ENCODE results near the gene SAMD4B. TPM values are rescaled to one million over a fixed set of nuclear protein-coding genes. Genes with fewer than 3 reads are reported as not detected.
A peak's percentile ranks its signal among the peaks of the same experiment; 100 is the strongest.

Gene SAMD4B
- total RNA-seq, 1 donor from 2014 or later: 21.8 TPM

DNA sequence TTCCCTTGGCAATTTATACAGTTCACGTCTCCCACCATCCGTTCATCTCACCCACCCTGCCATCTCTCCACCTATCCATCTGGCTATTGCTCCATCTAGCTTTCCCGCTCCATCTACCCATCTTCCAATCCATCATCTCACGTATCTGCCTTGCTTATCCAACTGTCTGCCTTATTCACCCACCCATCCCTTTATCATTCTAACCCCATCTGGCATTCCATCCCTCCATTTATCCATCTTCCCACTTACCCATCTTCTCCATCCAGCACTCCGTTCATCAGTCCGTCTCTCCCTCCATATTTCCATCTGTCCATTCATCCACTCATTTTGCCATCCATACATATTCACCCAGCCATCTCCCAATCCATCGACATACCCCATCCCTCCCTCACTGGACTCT, 83.5 kb downstream of the SAMD4B start:
- DNase-seq (ENCODE audit: low read depth in 2 of 2): no peak

DNA sequence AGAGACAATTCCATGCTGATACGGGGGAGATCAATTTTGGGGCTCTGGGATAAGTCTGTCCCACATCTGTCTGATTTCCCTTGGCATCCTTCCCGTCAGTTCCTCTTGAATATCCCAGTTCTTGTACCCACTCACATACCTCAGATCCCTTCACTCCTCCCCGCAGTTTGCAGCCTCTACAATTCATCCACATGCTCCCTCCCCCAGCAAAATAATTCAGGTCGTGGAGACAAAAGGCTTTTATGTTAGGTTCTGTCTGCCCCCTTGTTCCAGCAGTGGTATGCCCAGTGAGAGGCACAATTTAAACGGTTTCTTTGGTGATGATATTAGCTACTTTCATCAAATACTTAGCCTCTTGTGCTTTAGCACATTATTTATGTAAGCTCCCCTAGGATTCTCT, 83.9 kb downstream of the SAMD4B start:
- DNase-seq (ENCODE audit: low read depth in 2 of 2): no peak

DNA sequence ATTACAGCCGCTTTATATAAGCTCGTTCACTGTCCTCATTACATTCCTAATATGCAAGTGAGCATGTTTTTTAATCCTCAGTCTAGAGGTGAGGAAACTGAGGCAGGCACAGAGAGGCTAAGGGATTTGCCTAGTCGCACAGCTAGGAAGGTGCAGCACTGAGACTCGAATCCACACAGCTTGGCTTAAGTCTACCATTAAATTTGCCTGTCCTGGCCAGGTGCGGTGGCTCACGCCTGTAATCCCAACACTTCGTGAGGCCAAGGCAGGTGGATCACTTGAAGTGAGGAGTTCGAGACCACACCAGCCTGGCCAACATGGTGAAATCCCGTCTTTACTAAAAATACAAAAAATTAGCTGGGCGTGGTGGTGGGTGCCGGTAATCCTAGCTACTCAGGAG, 85.5 kb downstream of the SAMD4B start:
- no peak for DNase-seq (ENCODE audit: low read depth in 2 of 2)

DNA sequence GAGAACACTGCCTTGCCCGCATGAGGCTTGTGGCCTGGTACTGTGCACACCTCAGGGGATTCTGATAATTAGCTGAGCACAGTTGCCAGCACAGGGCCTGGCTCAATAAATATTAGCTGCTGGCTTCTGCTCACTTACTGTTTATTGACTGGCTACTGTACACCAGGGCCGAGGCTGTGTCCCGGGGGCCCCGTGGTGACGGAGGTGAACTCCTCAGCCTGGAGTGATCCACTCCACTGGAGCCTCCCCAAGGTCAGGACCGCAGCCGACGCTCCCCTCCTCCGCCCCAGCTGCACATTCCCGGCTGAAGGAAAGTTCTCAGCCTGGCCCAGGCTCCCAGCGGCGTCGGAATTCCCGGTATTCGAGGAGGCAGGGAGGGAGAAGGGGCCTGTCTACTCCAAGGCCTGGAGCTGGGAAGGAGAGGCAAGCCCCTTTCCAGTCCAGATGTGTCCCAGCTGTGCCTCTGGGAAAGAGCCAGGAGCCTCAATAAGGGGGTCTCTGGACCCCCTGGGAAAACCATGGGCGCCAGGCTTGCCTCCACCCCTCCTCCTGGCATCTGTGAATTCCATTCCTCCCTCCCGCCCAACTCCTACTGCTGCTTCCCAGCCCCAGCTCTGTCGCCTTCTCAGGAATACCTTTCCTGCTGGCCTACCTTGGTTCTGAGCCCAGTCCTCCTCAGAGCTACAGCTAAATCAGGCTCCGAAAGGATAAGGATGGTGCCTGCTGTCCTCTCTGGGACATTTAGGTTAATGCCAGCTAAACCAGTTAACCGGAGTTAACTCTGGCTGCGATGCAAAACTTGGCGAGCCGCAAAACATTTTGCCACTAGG, 86.3 kb downstream of the SAMD4B start:
- DNase-seq (ENCODE audit: low read depth in 2 of 2): peak; percentile 51 to 92

DNA sequence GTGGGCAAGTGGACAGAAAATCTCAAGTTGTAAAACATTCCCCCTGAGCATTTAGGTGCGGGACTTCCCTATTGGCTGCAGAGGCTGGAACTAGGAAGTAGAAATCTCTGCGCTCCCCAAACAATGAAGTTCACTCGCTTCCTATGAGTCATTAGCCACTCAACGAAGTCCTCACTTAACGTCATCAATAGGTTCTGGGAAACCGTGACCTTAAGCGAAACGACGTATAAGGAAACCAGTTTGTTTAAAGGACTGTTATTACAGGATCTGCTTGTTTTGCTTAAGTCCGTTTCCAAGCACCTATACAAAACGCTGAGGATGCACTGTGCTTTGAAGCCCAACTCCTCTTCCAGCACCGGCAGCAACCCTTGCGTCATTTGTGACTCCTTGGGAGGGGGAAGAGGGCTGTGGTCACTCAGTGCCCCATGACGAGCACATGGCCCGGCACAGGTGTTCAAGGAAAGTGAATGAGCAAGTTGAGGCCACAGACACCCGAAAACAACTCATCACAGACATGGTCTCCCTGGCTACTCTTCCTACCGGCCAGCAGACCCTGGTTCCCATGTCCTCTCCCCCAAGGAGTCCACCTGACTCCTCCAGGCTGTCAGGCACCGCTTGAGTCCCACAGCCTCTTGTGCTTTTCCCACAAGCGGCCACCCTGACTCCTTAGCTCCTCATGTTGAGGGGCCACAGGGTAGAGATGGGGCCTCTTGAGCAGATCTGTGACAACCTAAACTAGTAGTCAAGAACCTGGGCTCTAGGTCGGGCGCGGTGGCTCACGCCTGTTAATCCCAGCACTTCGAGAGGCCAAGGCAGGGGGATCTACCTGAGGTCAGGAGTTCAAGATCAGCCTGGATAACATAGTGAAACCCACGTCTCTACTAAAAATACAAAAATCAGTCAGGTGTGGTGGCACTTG, 88.7 kb downstream of the SAMD4B start:
- peak; percentile 98 to 100 for DNase-seq (ENCODE audit: low read depth in 2 of 2)

DNA sequence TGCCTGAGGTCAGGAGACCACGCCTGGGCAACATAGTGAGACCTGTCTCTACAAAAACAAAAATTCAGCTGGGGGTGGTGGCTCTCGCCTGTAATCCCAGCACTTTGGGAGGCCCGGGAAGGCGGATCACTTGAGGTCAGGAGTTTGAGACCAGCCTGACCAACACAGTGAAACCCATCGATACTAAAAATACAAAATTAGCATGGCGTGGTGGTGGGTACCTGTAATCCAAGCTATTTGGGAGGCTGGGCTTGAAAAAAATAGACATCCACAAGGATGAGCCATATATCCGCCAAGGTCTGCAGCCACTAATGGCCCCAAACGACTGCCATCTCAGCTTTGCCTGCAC, 90.4 kb downstream of the SAMD4B start:
- no peak for DNase-seq (ENCODE audit: low read depth in 2 of 2)

DNA sequence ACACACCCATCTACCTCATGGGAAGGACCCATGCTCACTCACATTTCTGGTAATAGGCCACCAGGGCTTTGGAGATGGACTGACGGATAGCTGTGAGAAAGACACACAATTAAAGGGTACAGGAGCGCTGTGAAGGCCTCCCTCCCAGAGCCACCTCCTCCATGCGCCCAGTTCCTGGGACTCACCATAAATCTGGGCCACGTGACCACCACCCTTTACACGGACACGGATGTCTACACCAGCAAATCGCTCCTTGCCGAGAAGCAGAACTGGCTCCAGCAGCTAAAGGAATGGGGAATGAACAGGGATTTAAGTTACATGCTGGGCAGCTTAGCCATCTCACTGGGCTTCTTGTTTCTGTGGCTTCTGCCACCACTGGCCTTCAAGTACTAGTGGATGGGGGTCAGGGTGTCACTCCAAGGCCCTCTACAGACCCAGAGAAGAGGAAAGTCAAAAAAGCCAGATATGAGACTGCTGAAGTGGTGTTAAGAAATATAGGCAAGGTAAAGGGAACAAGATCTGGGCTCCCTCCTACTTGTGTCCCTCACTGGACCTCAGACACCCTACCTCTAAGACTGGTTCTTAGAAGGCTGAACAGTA, 91.4 kb downstream of the SAMD4B start:
- no peak for DNase-seq (ENCODE audit: low read depth in 2 of 2)

DNA sequence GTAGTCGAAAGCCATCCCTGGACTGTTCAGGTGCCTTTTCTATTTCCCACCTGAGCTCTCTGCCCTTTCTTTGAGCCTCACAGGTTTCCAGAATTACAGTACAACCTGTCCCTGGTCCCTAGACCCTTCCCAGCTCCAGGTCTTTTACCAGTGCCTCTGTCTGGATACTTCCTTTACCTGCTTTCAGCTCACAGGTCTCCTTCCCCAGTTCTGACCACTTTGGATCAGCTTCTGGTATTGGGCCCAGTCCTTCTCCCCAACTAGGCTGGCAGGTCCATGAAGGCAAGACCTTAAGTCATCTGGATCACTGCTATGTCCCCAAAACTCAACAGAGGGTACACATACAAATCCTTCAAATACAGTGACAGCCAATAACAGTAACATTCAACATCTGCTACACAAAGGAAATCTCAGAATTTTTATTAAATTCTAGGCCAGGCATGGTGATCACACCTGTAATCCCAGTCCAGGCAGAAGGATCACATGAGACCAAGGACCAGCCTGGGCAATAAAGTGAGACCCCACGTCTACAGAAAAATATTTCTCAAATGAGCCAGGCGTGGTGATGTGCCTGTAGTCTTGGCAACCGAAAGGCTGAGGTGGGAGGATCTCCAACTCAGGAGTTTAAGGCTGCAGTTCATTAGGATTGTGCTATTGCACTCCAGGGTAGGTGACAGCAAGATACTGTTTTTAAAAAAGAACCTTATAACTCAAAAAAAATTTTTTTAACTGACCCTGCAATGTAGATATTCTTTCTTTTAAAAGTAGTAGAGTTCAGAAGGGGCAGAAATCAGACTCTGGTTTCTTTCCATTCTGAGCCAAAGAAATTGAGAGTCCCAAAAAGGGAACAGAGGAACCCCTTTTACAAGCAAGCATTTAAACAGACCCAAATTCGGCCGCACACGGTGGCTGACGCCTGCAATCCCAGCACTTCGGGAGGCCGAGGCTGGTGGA, 92.2 kb downstream of the SAMD4B start:
- DNase-seq (ENCODE audit: low read depth in 2 of 2): peak in 1 of 2 donors; percentile 30

Other genes starting within 250 kb of the SAMD4B start
- 2.6 and 3.1 TPM in 2 replicates for gene PAK4, start 216.6 kb upstream of the SAMD4B start, total RNA-seq
- gene NCCRP1, start 145.5 kb upstream of the SAMD4B start, total RNA-seq: not detected in 2 replicates
- gene SYCN, start 138.2 kb upstream of the SAMD4B start, total RNA-seq: not detected in 2 replicates
- gene IFNL3, start 97.4 kb upstream of the SAMD4B start, total RNA-seq: not detected in 2 replicates
- not detected in 2 replicates for gene IFNL4, start 93.6 kb upstream of the SAMD4B start, total RNA-seq
- not detected in 2 replicates for gene IFNL2, start 74.0 kb upstream of the SAMD4B start, total RNA-seq
- not detected in 2 replicates for gene IFNL1, start 46.0 kb upstream of the SAMD4B start, total RNA-seq
- gene LRFN1, start 21.6 kb upstream of the SAMD4B start, total RNA-seq: 0.44 and 0.60 TPM in 2 replicates
- gene GMFG, start 6.4 kb upstream of the SAMD4B start, total RNA-seq: 173 and 220 TPM in 2 replicates
- gene PAF1, start 48.7 kb downstream of the SAMD4B start, total RNA-seq: 20.5 and 23.6 TPM in 2 replicates
- gene MED29, start 49.0 kb downstream of the SAMD4B start, total RNA-seq: 11.1 and 13.5 TPM in 2 replicates
- 0.44 and 4.0 TPM in 2 replicates for gene ZFP36, start 64.4 kb downstream of the SAMD4B start, total RNA-seq
- gene PLEKHG2, start 70.2 kb downstream of the SAMD4B start, total RNA-seq: 10.1 and 10.5 TPM in 2 replicates
- gene RPS16, start 93.5 kb downstream of the SAMD4B start, total RNA-seq: 200 and 211 TPM in 2 replicates
- gene SUPT5H, start 103.2 kb downstream of the SAMD4B start, total RNA-seq: 26.6 and 39.3 TPM in 2 replicates
- 40.9 and 41.4 TPM in 2 replicates for gene TIMM50, start 138.4 kb downstream of the SAMD4B start, total RNA-seq
- gene DLL3, start 156.5 kb downstream of the SAMD4B start, total RNA-seq: under 0.01 and 0.22 TPM in 2 replicates
- not detected in 2 replicates for gene SELENOV, start 172.7 kb downstream of the SAMD4B start, total RNA-seq
- 2.0 and 2.4 TPM in 2 replicates for gene EID2B, start 190.4 kb downstream of the SAMD4B start, total RNA-seq
- 12.9 and 14.3 TPM in 2 replicates for gene EID2, start 197.7 kb downstream of the SAMD4B start, total RNA-seq